ENCODE data around the gene LMOD2.
A peak's percentile ranks its signal among the peaks of the same experiment; 100 is the strongest.
"Not testable (repeated sequence)": the region's sequence is repeated elsewhere in the genome, so short reads cannot be mapped to it uniquely, and the experiment has no call there.

Gene LMOD2

GRCh38 chr7:123655614-123656013 lies at the start of gene LMOD2:
Gene LMOD2, plus strand, starts transcription at chr7:123655866. Its CDS starts 98 bp downstream, at chr7:123655964.
- no peak for DNase-seq

GRCh38 chr7:123607423-123607975 lies 48.2 kb upstream of the LMOD2 start:
- DNase-seq: no peak

GRCh38 chr7:123608991-123609882 lies 46.4 kb upstream of the LMOD2 start:
- no peak for DNase-seq

- DNase-seq: no peak
Observed at GRCh38 chr7:123609883-123610239, 45.8 kb upstream of the LMOD2 start.

- no peak for DNase-seq
Observed at GRCh38 chr7:123612024-123612423, 43.6 kb upstream of the LMOD2 start.

- DNase-seq: no peak
Observed at GRCh38 chr7:123615344-123615743, 40.3 kb upstream of the LMOD2 start.

GRCh38 chr7:123616223-123616622 lies 39.4 kb upstream of the LMOD2 start:
- no peak for DNase-seq

- no peak for DNase-seq
Observed at GRCh38 chr7:123621707-123622106, 34.0 kb upstream of the LMOD2 start.

- DNase-seq: no peak
Observed at GRCh38 chr7:123622660-123623386, 32.8 kb upstream of the LMOD2 start.

GRCh38 chr7:123624527-123625183 lies 31.0 kb upstream of the LMOD2 start:
- DNase-seq: peak; percentile 85

GRCh38 chr7:123625254-123625653 lies 30.4 kb upstream of the LMOD2 start:
- no peak for DNase-seq

- no peak for DNase-seq
Observed at GRCh38 chr7:123627851-123628250, 27.8 kb upstream of the LMOD2 start.

- DNase-seq: no peak
Observed at GRCh38 chr7:123628829-123629228, 26.8 kb upstream of the LMOD2 start.

GRCh38 chr7:123629281-123629680 lies 26.4 kb upstream of the LMOD2 start:
- DNase-seq: no peak

- DNase-seq: no peak
Observed at GRCh38 chr7:123632808-123633207, 22.9 kb upstream of the LMOD2 start.

- no peak for DNase-seq
Observed at GRCh38 chr7:123633553-123633952, 22.1 kb upstream of the LMOD2 start.

- DNase-seq: not testable (repeated sequence)
Observed at GRCh38 chr7:123634011-123634573, 21.6 kb upstream of the LMOD2 start.

- no peak for DNase-seq
Observed at GRCh38 chr7:123635551-123636359, 19.9 kb upstream of the LMOD2 start.

GRCh38 chr7:123637203-123637602 lies 18.5 kb upstream of the LMOD2 start:
- no peak for DNase-seq

- DNase-seq: no peak
Observed at GRCh38 chr7:123637878-123638277, 17.8 kb upstream of the LMOD2 start.

- no peak for DNase-seq
Observed at GRCh38 chr7:123639631-123640030, 16.0 kb upstream of the LMOD2 start.

- DNase-seq: no peak
Observed at GRCh38 chr7:123640583-123640982, 15.1 kb upstream of the LMOD2 start.
